Measurements from ENCODE around the gene INPP5A. TPM values are rescaled to one million over a fixed set of nuclear protein-coding genes. Genes with fewer than 3 reads are reported as not detected.
A peak's percentile ranks its signal among the peaks of the same experiment; 100 is the strongest.

Gene INPP5A
- total RNA-seq, 6 donors from 2014 or later: 28.6 to 81.7 (median 44.8) TPM

- TF ChIP-seq, protein P1, sequence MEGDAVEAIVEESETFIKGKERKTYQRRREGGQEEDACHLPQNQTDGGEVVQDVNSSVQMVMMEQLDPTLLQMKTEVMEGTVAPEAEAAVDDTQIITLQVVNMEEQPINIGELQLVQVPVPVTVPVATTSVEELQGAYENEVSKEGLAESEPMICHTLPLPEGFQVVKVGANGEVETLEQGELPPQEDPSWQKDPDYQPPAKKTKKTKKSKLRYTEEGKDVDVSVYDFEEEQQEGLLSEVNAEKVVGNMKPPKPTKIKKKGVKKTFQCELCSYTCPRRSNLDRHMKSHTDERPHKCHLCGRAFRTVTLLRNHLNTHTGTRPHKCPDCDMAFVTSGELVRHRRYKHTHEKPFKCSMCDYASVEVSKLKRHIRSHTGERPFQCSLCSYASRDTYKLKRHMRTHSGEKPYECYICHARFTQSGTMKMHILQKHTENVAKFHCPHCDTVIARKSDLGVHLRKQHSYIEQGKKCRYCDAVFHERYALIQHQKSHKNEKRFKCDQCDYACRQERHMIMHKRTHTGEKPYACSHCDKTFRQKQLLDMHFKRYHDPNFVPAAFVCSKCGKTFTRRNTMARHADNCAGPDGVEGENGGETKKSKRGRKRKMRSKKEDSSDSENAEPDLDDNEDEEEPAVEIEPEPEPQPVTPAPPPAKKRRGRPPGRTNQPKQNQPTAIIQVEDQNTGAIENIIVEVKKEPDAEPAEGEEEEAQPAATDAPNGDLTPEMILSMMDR (IDR thresholded peaks at IDR 0.05): no peak
- TF ChIP-seq EP300 (IDR thresholded peaks at IDR 0.05) (no peak), POLR2A (IDR thresholded peaks at IDR 0.05) (no peak), POLR2AphosphoS5 (IDR thresholded peaks at IDR 0.05) (no peak)
- DNase-seq: no peak
- ATAC-seq (ENCODE audit: low FRiP score in 2 of 2): no peak
- no peaks in the 10 kb centered on the region for H3K36me3 ChIP-seq
- H3K4me3 ChIP-seq: no peak overlapping the region
- H3K27me3 ChIP-seq: no peaks in the 10 kb centered on the region
- H3K9me3 ChIP-seq: peaks cover 0 to 6% (median 3%) of the 10 kb centered on the region in 4 donors
- H3K4me1 ChIP-seq: no peaks in the 10 kb centered on the region
- no peak overlapping the region for H3K27ac ChIP-seq
- WGBS, 2 donors: 59 to 72% methylated on average over 7 of the region's 7 CpGs
Observed at GRCh38 chr10:132806110-132806509, 268.5 kb downstream of the INPP5A start.

GRCh38 chr10:132806561-132807003 is 269.0 kb downstream of the INPP5A start:
- ATAC-seq (ENCODE audit: low FRiP score in 2 of 2): no peak
- no peaks in the 10 kb centered on the region for H3K36me3 ChIP-seq
- H3K9me3 ChIP-seq: peaks cover 0 to 6% (median 2%) of the 10 kb centered on the region in 4 donors
- peak in 1 of 2 donors; percentile 58 for DNase-seq
- no peak overlapping the region for H3K4me3 ChIP-seq
- WGBS, 2 donors: 75 to 80% methylated on average over 14 to 25 of the region's 25 CpGs
- H3K4me1 ChIP-seq: no peaks in the 10 kb centered on the region
- TF ChIP-seq POLR2AphosphoS5 (IDR thresholded peaks at IDR 0.05) (no peak), EP300 (IDR thresholded peaks at IDR 0.05) (no peak), POLR2A (IDR thresholded peaks at IDR 0.05) (no peak)
- TF ChIP-seq, protein P1 (IDR thresholded peaks at IDR 0.05): no peak
- no peaks in the 10 kb centered on the region for H3K27me3 ChIP-seq
- no peak overlapping the region for H3K27ac ChIP-seq

DNA sequence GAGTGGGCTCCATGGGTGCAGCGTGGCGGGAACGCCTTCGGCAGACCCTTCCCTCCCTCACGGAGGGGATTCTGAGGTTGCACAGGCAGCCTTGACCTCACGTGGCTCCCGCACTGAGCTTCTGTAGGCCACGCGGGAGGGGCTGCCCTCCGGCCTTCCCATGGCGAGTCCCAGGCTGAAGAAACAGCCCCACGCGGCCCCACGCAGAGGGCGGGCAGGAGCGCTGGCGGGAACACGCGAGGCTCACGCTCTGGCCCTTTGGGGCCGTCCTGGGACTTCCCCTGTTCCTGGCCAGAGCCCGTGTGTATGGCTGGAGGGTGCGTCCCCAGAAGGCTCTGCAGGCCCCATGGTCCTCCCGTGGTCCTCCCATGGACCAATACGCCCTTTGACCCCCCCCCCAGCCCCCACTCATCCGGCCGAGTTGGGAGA is 270.0 kb downstream of the INPP5A start:
- TF ChIP-seq, protein P1 (IDR thresholded peaks at IDR 0.05): no peak
- H3K4me1 ChIP-seq: no peaks in the 10 kb centered on the region
- no peaks in the 10 kb centered on the region for H3K27me3 ChIP-seq
- no peaks in the 10 kb centered on the region for H3K36me3 ChIP-seq
- DNase-seq: peak in 1 of 2 donors; percentile 79
- WGBS, 2 donors: 90 to 100% methylated on average over 2 to 27 of the region's 27 CpGs
- no peak for ATAC-seq (ENCODE audit: low FRiP score in 2 of 2)
- no peak overlapping the region for H3K4me3 ChIP-seq
- H3K9me3 ChIP-seq: no peaks in the 10 kb centered on the region
- H3K27ac ChIP-seq: no peak overlapping the region

GRCh38 chr10:132808383-132809231 is 271.0 kb downstream of the INPP5A start:
- Histone ChIP-seq H3K36me3 (no peaks in the 10 kb centered on the region), H3K4me3 (no peak overlapping the region), H3K27me3 (no peaks in the 10 kb centered on the region), H3K4me1 (no peaks in the 10 kb centered on the region), H3K9me3 (no peaks in the 10 kb centered on the region), H3K27ac (no peak overlapping the region)
- DNase-seq (peak in 1 of 2 donors; percentile 82), ATAC-seq (ENCODE audit: low FRiP score in 2 of 2) (peak in 1 of 2 donors; percentile 12)
- no peak for TF ChIP-seq POLR2A (IDR thresholded peaks at IDR 0.05)
- no peak for TF ChIP-seq POLR2AphosphoS5 (IDR thresholded peaks at IDR 0.05)
- TF ChIP-seq EP300 (IDR thresholded peaks at IDR 0.05): no peak
- TF ChIP-seq, protein P1 (IDR thresholded peaks at IDR 0.05): no peak
- 44 to 60% methylated on average over 6 to 28 of the region's 42 CpGs for WGBS, 2 donors

Measured in upper lobe of left lung (tissue), 6 donors.